Activated CD8-positive, alpha-beta memory T cell treated with anti-CD3 and anti-CD28 coated beads, Interleukin-2, amount 50 U/mL, for 24 hours (primary cell): ENCODE results near the gene RAB11FIP4.

Experiments
- DNase-seq: peaks from one replicate; pipeline ENCODE4 v3.0.0-alpha.2; 2020; ENCODE audit errors: extremely low read depth

RAB11FIP4 gene

GRCh38 chr17:31459716-31460115 lies 68.2 kb downstream of the RAB11FIP4 start:
- no peak for DNase-seq

GRCh38 chr17:31460226-31460721 lies 68.8 kb downstream of the RAB11FIP4 start:
- DNase-seq, result no peak

- no peak for DNase-seq
Measured at GRCh38 chr17:31461227-31461810, 69.8 kb downstream of the RAB11FIP4 start.

- no peak for DNase-seq
Measured at GRCh38 chr17:31462261-31462660, 70.8 kb downstream of the RAB11FIP4 start.

- DNase-seq, result no peak
Measured at GRCh38 chr17:31466096-31466760, 74.8 kb downstream of the RAB11FIP4 start.

- DNase-seq, result no peak
Measured at GRCh38 chr17:31467502-31468256, 76.2 kb downstream of the RAB11FIP4 start.

- DNase-seq, result no peak
Measured at GRCh38 chr17:31469959-31470358, 78.5 kb downstream of the RAB11FIP4 start.

- no peak for DNase-seq
Measured at GRCh38 chr17:31470592-31470991, 79.1 kb downstream of the RAB11FIP4 start.

- DNase-seq, result no peak
Measured at GRCh38 chr17:31472137-31472536, 80.7 kb downstream of the RAB11FIP4 start.

GRCh38 chr17:31475378-31476162 lies 84.1 kb downstream of the RAB11FIP4 start:
- DNase-seq, result no peak

- DNase-seq, result no peak
Measured at GRCh38 chr17:31476525-31477416, 85.3 kb downstream of the RAB11FIP4 start.

- DNase-seq, result no peak
Measured at GRCh38 chr17:31477417-31478055, 86.1 kb downstream of the RAB11FIP4 start.

- no peak for DNase-seq
Measured at GRCh38 chr17:31479062-31479408, 87.6 kb downstream of the RAB11FIP4 start.

GRCh38 chr17:31479524-31479923 lies 88.0 kb downstream of the RAB11FIP4 start:
- no peak for DNase-seq

- no peak for DNase-seq
Measured at GRCh38 chr17:31480067-31480466, 88.6 kb downstream of the RAB11FIP4 start.

- DNase-seq, result no peak
Measured at GRCh38 chr17:31480904-31481782, 89.7 kb downstream of the RAB11FIP4 start.

GRCh38 chr17:31481783-31482081 lies 90.3 kb downstream of the RAB11FIP4 start:
- DNase-seq, result no peak

- no peak for DNase-seq
Measured at GRCh38 chr17:31484821-31485220, 93.3 kb downstream of the RAB11FIP4 start.

- no peak for DNase-seq
Measured at GRCh38 chr17:31486351-31487062, 95.0 kb downstream of the RAB11FIP4 start.
